OCI-LY7 (cell line): Measurements from ENCODE around the gene SATB2. TPM values are rescaled to one million over a fixed set of nuclear protein-coding genes. Genes with fewer than 3 reads are reported as not detected.

ENCODE experiments used
- BruUV-seq: library from RNA; stranded (reverse); fragments of 400-500 nt; replicated peaks from 2 replicates; lab custom pipeline; 2021; lab: Mats Ljungman, UMichigan
- CTCF ChIA-PET: fragments of 300-600 bp; sonication (Branson Sonifier 250); formaldehyde crosslinking; loops from one replicate; lab custom pipeline; 2022; ENCODE audit warnings: antibody characterized with exemption; ENCODE audit not compliant: unreplicated experiment; lab: Charles Lee
- POLR2A ChIA-PET: fragments of 300-600 bp; sonication (Branson Sonifier 250); formaldehyde crosslinking; loops from one replicate; lab custom pipeline; 2022; ENCODE audit warnings: antibody characterized with exemption; lab: Charles Lee
- DNase-seq: peaks from one replicate; pipeline ENCODE4 v3.0.0-alpha.2; 2015; ENCODE audit warnings: low spot score
- H2AFZ ChIP-seq: fragments of 200-600 bp; sonication (generic), shearing (Covaris generic); 2 replicates; pipeline ENCODE4 v1.6.1; 2014; ENCODE audit warnings: mild to moderate bottlenecking, antibody characterized with exemption, low read length, moderate library complexity
- H3K27ac ChIP-seq: fragments of 200-600 bp; sonication (generic); 2 replicates; pipeline ENCODE4 v1.5.1; 2014; ENCODE audit warnings: mixed run types, low read depth, mild to moderate bottlenecking, moderate library complexity, low read length, inconsistent platforms; ENCODE audit not compliant: poor library complexity, severe bottlenecking
- H3K36me3 ChIP-seq: fragments of 200-600 bp; sonication (generic); 2 replicates; pipeline ENCODE4 v1.6.1; 2014; ENCODE audit warnings: mild to moderate bottlenecking, antibody characterized with exemption, low read length, moderate library complexity, mixed read lengths; ENCODE audit not compliant: insufficient read depth
- H3K4me1 ChIP-seq: fragments of 200-600 bp; sonication (generic); 2 replicates; pipeline ENCODE4 v1.5.1; 2014; ENCODE audit warnings: mild to moderate bottlenecking, low read length; ENCODE audit not compliant: insufficient read depth, poor library complexity, severe bottlenecking
- H3K4me2 ChIP-seq: fragments of 200-600 bp; sonication (generic); 2 replicates; pipeline ENCODE4 v1.6.1; 2014; ENCODE audit warnings: mild to moderate bottlenecking, low read length
- H3K4me3 ChIP-seq: fragments of 200-600 bp; sonication (generic); 2 replicates; pipeline ENCODE4 v1.5.1; 2014; ENCODE audit warnings: mild to moderate bottlenecking, low read depth, low read length; ENCODE audit not compliant: poor library complexity, severe bottlenecking
- H3K79me2 ChIP-seq: fragments of 200-600 bp; sonication (generic); 2 replicates; pipeline ENCODE4 v1.6.1; 2016; ENCODE audit warnings: low read depth, mild to moderate bottlenecking, low read length, moderate library complexity, mixed read lengths; ENCODE audit not compliant: insufficient read depth
- H3K9me2 ChIP-seq: fragments of 200-600 bp; sonication (generic); 2 replicates; pipeline ENCODE4 v1.6.1; 2016; ENCODE audit warnings: mild to moderate bottlenecking, low read length, mixed read lengths; ENCODE audit not compliant: insufficient read depth
- H3K9me3 ChIP-seq: fragments of 200-600 bp; sonication (generic); 2 replicates; pipeline ENCODE4 v1.6.1; 2014; ENCODE audit warnings: mild to moderate bottlenecking, mixed run types, low read length, mixed read lengths
- H4K20me1 ChIP-seq: fragments of 200-600 bp; sonication (generic); 2 replicates; pipeline ENCODE4 v1.6.1; 2014; ENCODE audit warnings: mild to moderate bottlenecking, antibody characterized with exemption, low read length, moderate library complexity, mixed read lengths; ENCODE audit not compliant: insufficient read depth
- CTCF ChIP-seq: fragments of 200-600 bp; sonication (generic); conservative IDR thresholded peaks from 2 replicates; pipeline ENCODE4 v1.5.1; 2014; ENCODE audit warnings: mild to moderate bottlenecking, antibody characterized with exemption, low read length, moderate library complexity, mixed read lengths
- EZH2phosphoT487 ChIP-seq: fragments of 200-600 bp; sonication (generic); IDR thresholded peaks from 2 replicates; pipeline ENCODE4 v1.6.1; 2018; ENCODE audit warnings: low read depth, borderline replicate concordance, mild to moderate bottlenecking, mixed run types, antibody characterized with exemption, low read length, moderate library complexity, mixed read lengths
- intact Hi-C: fragments of 100-400 bp; cut with micrococcal nuclease; formaldehyde crosslinking; loops from one replicate; pipeline ENCODE4 v1.10.0; 2022; ENCODE audit not compliant: unreplicated experiment
- total RNA-seq, 2 experiments: library from RNA; depleted of rRNA in 1 of 2; stranded (reverse); fragments of >200 nt in 1 of 2; shearing (Covaris generic) in 1 of 2; gene quantifications; 2 replicates each; pipeline ENCODE4 v1.2.3, GENCODE V29; 2014 to 2022

Gene SATB2
- total RNA-seq, 2 experiments from 2014 or later: 15.9 to 30.7 TPM

DNA sequence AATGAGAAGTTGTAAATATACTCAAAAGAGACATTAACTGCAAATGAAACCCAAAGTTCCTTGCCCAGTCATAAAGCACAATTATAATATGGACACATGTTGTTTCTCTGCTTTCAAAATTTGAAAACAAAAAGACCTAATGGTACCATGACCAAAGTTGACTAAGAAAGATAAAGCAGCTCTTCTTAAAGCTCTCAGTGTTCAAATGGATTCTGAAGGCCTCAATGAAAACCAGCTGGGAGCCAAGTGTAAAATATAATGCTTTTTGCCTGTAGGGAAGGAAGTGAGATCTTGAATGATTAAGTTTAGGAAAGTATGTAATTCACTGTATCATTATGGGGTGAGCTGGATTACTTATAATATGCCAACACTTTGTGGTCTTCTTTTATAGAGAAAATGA is 178.6 kb downstream of the SATB2 start:
- H3K4me2 ChIP-seq: no peak overlapping the region
- no TSS peak for BruUV-seq
- H3K4me1 ChIP-seq: no peaks in the 10 kb centered on the region
- H3K79me2 ChIP-seq: no peaks in the 10 kb centered on the region
- no peak for DNase-seq
- ChIA-PET POLR2A (no interaction called here), CTCF (no interaction called here)
- H2AFZ ChIP-seq: no peak overlapping the region
- H3K4me3 ChIP-seq: no peak overlapping the region
- peaks cover 28% of the 10 kb centered on the region for H3K9me3 ChIP-seq
- H3K9me2 ChIP-seq: no peaks in the 10 kb centered on the region
- H3K36me3 ChIP-seq: peaks cover 91% of the 10 kb centered on the region
- no peak overlapping the region for H3K27ac ChIP-seq
- TF ChIP-seq EZH2phosphoT487 (no peak), CTCF (no peak)
- intact Hi-C loops: no loop called here
- no peaks in the 10 kb centered on the region for H4K20me1 ChIP-seq

GRCh38 chr2:199278099-199278498 is 179.6 kb downstream of the SATB2 start:
- Histone ChIP-seq H4K20me1 (no peaks in the 10 kb centered on the region), H3K27ac (no peak overlapping the region), H3K36me3 (peaks cover 87% of the 10 kb centered on the region), H3K4me3 (no peak overlapping the region), H3K4me2 (no peak overlapping the region), H3K9me3 (peaks cover 18% of the 10 kb centered on the region; the same call in 1 of the 2 replicates), H2AFZ (no peak overlapping the region), H3K4me1 (no peaks in the 10 kb centered on the region), H3K79me2 (no peaks in the 10 kb centered on the region; the same call in 1 of the 2 replicates), H3K9me2 (no peaks in the 10 kb centered on the region)
- no peak for TF ChIP-seq EZH2phosphoT487
- no peak for TF ChIP-seq CTCF
- intact Hi-C loops: no loop called here
- DNase-seq: no peak
- BruUV-seq: no TSS peak
- ChIA-PET POLR2A (no interaction called here), CTCF (no interaction called here)

DNA sequence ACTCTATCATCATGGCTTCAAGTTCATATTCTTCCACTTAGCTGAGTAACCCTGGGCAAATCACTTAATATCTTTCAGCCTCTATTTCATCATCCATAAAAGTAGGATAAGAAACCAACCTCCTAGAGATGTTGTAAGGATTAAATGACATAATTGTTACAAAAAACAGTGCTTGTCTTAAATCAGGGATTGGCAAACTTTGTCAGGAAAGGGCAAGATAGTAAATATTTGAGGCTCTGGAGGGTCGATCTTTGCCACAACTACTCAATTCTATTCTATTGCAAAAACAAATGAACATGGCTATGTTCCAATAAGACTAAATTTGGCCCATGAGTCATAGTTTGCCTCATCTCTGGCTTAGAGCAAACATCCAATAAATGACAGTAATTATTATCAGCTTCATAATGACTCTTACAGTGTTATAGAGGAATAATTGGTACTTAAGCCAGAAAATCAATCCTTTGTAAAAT is 184.7 kb downstream of the SATB2 start:
- Histone ChIP-seq H3K4me3 (no peak overlapping the region), H3K9me2 (no peaks in the 10 kb centered on the region), H2AFZ (no peak overlapping the region), H3K9me3 (no peaks in the 10 kb centered on the region; the same call in 1 of the 2 replicates), H3K27ac (no peak overlapping the region), H3K4me1 (no peaks in the 10 kb centered on the region), H3K36me3 (peaks cover 83% of the 10 kb centered on the region), H3K4me2 (no peak overlapping the region), H4K20me1 (no peaks in the 10 kb centered on the region), H3K79me2 (no peaks in the 10 kb centered on the region; the same call in 1 of the 2 replicates)
- no TSS peak for BruUV-seq
- POLR2A ChIA-PET: interaction anchor here (1.2 kb wide), 1 partner anchor 14 kb away, joined by 5 read pairs; no protein-coding TSS in a partner anchor
- intact Hi-C loops: no loop called here
- TF ChIP-seq CTCF: no peak
- CTCF ChIA-PET: no interaction called here
- DNase-seq: no peak
